Activated T-cell treated with anti-CD3 and anti-CD28 coated beads, Interleukin-2, amount 50 U/mL, for 24 hours (primary cell): ENCODE results near the gene FLACC1.
A peak's percentile ranks its signal among the peaks of the same experiment; 100 is the strongest.
"Not testable (repeated sequence)": the region's sequence is repeated elsewhere in the genome, so short reads cannot be mapped to it uniquely, and the experiment has no call there.

ENCODE experiments used
- DNase-seq: peaks from one replicate; pipeline ENCODE4 v3.0.0-alpha.2; 2020
- H3K27ac Mint-ChIP-seq: 2 replicates; pipeline ENCODE4 v1.8.0; 2020; ENCODE audit warnings: mild to moderate bottlenecking, mixed read lengths
- H3K27me3 Mint-ChIP-seq: 2 replicates; pipeline ENCODE4 v1.8.0; 2020; ENCODE audit warnings: mixed read lengths
- H3K36me3 Mint-ChIP-seq: 2 replicates; pipeline ENCODE4 v1.8.0; 2020; ENCODE audit warnings: low read depth, mixed read lengths
- H3K4me1 Mint-ChIP-seq: 2 replicates; pipeline ENCODE4 v1.8.0; 2020; ENCODE audit warnings: low read depth, mixed read lengths
- H3K4me3 Mint-ChIP-seq: 2 replicates; pipeline ENCODE4 v1.8.0; 2020; ENCODE audit warnings: mild to moderate bottlenecking, moderate library complexity, mixed read lengths
- H3K9me3 Mint-ChIP-seq: 2 replicates; pipeline ENCODE4 v1.8.0; 2020; ENCODE audit warnings: mixed read lengths

The FLACC1 gene, protein sequence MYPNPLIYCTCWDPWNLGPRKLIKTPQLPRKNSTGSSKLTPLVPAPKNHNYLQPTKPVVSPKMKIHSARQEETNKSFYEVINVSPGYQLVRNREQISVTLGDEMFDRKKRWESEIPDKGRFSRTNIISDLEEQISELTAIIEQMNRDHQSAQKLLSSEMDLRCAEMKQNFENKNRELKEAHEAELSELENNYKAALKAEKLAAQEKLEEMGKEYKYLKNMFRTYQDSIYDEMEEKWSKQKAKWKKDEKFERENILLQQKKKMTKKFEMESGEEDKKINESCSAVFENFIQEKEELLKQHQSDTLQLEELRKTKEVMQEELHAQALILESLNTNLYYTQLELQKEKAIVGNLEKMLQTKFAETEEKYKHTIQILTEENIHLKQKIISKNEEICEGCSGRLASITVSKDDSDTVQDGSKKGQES

DNA sequence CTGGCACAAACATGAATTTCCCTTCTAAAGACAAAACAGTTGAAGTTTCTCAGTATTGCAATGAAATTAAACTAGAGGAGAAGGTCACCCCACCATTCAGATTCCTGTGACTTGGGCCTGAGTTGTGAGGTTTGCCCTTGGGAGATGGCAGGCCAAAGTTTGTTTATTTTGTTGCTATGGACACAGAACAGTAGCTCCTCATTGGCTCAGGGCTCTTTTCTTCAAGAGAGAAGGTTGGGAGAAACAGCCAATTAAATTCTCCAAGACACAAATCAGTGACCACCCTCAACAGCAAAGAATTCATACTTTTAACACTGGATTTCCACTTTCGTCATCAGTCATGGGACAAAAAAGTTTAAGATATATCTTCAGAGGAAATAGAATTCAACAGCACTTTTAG, at the start of gene FLACC1:
Gene FLACC1, minus strand, starts transcription at position 125 of the 400 bp plus-strand sequence. CDS start 5,941 bp downstream, outside the sequence.
- peaks cover 19% of the 10 kb centered on the region for H3K36me3 Mint-ChIP-seq
- H3K27ac Mint-ChIP-seq = no peak within 1 kb of the TSS
- H3K4me1 Mint-ChIP-seq = peaks cover 26% of the 10 kb centered on the region
- no peaks in the 10 kb centered on the region for H3K9me3 Mint-ChIP-seq
- no peak for DNase-seq
- H3K4me3 Mint-ChIP-seq = no peak within 1 kb of the TSS
- H3K27me3 Mint-ChIP-seq = no peaks in the 10 kb centered on the region

DNA sequence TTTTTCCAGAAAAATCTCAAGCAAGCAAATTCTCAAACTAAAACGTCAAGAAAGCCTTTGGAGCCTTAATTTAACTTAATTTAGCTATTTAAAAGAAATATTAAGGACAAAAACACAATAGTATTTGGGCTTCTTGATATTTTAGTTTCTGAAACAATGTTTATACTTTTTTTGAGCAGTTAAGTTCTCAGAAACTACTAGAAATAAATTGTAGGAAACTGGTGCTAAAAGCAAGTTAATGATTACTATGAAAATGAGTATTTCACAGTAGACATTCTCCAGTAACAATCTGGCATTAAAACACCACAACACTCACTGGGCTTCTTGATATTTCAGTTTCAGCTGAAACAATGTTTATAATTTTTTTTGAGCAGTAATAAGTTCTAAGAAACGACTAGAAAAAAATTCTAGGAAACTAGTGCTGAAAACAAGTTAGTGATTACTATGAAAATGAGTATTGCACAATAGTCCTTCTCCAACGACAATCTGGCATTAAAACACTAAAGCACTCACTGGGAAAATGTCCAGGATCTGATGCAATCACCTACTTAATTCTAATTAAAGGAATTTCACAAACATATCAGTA, 49.0 kb upstream of the FLACC1 start:
- Mint-ChIP-seq H3K36me3 (peaks cover 42% of the 10 kb centered on the region), H3K27ac (peak overlapping the region; percentile 37), H3K4me3 (no peak overlapping the region), H3K4me1 (peaks cover 51% of the 10 kb centered on the region), H3K27me3 (no peaks in the 10 kb centered on the region), H3K9me3 (no peaks in the 10 kb centered on the region)
- DNase-seq = no peak

DNA sequence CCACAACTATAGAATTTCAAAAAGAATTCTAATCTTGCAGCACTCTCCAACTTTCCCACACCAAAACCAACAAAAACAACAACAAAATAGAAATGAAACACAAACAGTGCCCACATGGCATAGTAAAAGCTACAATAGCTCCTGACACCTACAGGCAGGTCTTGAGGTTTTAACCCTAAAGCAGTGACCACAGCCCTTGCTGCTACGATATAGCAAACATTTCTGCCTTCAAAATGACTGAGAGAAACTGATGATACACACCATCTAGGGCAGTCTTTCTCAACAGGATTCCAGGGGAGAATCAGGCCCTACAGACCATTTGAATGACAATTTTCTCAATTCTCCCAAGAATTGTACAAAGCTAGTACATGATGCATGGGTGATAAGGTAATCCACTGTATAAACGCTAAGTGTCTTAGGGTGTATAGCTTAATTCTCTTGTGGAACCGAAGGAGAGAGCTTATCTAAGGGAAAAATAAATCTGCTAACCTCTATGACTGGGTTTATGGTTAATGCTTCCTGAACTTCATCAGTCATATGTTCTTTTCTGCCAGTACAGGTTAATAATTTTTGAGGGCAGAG, 47.6 kb upstream of the FLACC1 start:
- peak overlapping the region; percentile 24 for H3K27ac Mint-ChIP-seq
- peaks cover 39% of the 10 kb centered on the region for H3K36me3 Mint-ChIP-seq
- peaks cover 47% of the 10 kb centered on the region for H3K4me1 Mint-ChIP-seq
- DNase-seq = no peak
- no peaks in the 10 kb centered on the region for H3K9me3 Mint-ChIP-seq
- H3K4me3 Mint-ChIP-seq = no peak overlapping the region
- no peaks in the 10 kb centered on the region for H3K27me3 Mint-ChIP-seq

DNA sequence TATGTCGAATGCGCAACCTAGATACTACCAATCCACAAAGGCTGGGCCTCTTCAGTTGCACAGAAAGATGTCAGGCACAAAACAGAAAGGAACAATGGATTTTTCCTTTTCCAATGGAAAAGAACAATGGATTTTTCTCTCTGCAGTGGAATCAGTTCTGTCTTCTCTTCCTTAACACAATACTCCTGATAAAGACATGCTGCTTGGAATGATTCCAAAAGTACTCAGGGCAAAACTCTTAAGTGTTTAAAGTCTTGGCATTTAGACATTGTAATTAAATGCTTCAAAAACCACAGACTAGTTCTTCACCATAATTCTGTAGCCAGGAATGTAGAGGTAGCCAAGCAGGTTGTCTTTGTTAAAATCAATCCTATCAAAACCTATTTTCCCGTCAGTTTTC, 46.7 kb upstream of the FLACC1 start:
- Mint-ChIP-seq H3K27me3 (no peaks in the 10 kb centered on the region), H3K4me3 (no peak overlapping the region), H3K9me3 (no peaks in the 10 kb centered on the region), H3K27ac (no peak overlapping the region), H3K4me1 (peaks cover 47% of the 10 kb centered on the region), H3K36me3 (peaks cover 47% of the 10 kb centered on the region)
- DNase-seq = no peak

DNA sequence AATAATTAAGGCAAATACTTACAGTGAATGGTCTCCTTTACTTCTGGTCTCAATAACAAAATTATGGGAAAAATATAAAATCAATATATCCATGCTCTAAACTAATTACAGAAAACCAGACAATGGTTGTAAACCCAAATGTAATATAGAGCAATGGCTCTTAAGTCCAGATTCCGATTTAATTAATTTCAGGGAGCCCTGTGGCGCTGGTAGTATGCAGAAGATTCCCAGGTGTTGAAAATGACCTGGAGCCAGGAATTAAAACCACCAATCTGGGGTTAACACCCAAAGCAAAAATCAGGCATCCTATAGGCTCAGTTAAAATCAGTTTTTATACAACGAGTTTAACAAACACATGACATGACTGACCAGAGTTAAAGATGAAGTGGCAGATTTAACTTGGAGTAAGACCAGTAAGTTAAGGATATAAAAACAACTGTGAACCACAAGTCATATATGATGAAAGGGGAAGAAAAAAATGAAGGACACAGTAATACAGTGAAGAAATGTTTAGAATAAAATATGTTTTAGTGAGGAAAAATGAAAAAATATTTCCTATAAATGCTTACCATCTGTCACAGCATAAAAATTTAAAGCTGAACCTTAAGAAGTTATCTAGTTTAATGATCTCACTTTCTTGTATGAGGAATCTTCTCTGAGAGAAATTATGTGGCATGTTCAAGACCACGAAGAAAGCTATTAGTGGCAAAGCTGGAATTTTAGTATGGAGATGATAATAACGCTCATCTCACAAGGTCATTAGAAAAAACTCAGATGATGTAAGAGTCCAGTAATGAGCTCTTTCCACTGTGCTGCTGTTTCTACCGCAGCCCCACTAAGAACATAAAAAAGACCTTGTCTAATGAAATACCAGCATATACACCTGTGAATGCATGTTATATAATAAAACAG, 45.8 kb upstream of the FLACC1 start:
- Mint-ChIP-seq H3K27me3 (no peaks in the 10 kb centered on the region), H3K4me1 (peaks cover 46% of the 10 kb centered on the region), H3K36me3 (peaks cover 56% of the 10 kb centered on the region), H3K9me3 (no peaks in the 10 kb centered on the region), H3K27ac (no peak overlapping the region), H3K4me3 (no peak overlapping the region)
- DNase-seq = no peak

DNA sequence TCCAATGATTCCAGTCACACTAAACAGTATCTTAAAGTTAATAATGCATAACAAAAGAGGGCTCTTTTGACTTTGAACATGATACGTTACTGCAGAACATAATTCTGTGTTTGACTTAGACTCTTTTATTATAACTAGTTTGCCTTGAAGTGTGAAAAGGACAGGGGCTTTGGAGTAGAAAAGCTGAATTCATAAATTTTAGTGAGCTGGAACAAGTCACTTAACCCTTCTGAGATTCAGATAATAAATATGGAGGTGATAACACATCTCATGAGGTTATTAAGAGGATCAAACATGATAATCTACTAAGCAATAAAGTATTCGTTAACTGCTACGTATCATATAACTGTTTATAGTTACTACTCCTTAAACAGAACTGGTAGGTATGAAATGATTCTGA, 44.7 kb upstream of the FLACC1 start:
- Mint-ChIP-seq H3K9me3 (no peaks in the 10 kb centered on the region), H3K27ac (no peak overlapping the region)

DNA sequence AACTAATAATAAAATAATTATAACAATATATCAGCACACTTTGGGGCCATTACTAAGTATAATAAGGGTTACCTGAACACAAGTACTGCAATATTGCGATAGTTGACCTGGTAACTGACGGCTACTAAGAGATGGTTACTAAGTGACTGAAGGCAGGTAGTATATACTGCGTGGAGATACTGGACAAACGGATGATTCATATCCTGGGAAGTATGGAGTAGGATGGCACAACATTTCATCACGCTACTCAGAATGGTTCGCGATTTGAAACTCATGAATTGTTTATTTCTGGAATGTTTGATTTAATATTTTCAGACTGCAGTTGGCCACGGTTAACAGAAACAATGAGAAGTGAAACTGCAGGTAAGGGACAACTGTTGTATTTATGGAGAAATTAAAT, 39.5 kb upstream of the FLACC1 start:
- peaks cover 6% of the 10 kb centered on the region for H3K4me1 Mint-ChIP-seq
- H3K4me3 Mint-ChIP-seq = no peak overlapping the region
- DNase-seq = no peak
- H3K36me3 Mint-ChIP-seq = peaks cover 74% of the 10 kb centered on the region
- H3K27ac Mint-ChIP-seq = no peak overlapping the region
- H3K27me3 Mint-ChIP-seq = no peaks in the 10 kb centered on the region
- no peaks in the 10 kb centered on the region for H3K9me3 Mint-ChIP-seq

More for the DNA sequence above, 44.7 kb upstream of the FLACC1 start:
- H3K36me3 Mint-ChIP-seq = peaks cover 61% of the 10 kb centered on the region
- no peak for DNase-seq
- no peaks in the 10 kb centered on the region for H3K27me3 Mint-ChIP-seq
- peaks cover 40% of the 10 kb centered on the region for H3K4me1 Mint-ChIP-seq
- H3K4me3 Mint-ChIP-seq = no peak overlapping the region

DNA sequence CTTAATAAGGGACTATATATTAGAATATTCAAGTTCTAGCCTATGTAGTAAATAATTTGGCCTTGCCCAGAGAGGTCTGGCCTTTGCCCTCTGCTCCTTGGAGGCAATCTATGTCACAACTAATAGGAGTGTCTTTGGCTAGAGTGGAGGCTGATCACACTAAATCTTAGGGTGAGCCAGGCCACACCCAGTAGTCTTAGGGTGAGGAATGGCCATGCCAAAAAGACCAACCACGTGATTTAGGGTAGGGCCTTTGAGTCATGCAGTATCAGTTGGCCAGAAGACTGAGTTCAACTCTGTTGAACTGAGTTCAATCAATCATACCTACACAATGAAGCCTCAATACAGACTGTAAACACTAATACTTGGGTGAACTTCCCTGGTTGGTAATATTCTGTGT, 26.0 kb upstream of the FLACC1 start:
- peaks cover 80% of the 10 kb centered on the region for H3K36me3 Mint-ChIP-seq
- no peaks in the 10 kb centered on the region for H3K9me3 Mint-ChIP-seq
- peaks cover 4% of the 10 kb centered on the region for H3K4me1 Mint-ChIP-seq
- H3K4me3 Mint-ChIP-seq = no peak overlapping the region
- no peak for DNase-seq
- H3K27me3 Mint-ChIP-seq = no peaks in the 10 kb centered on the region
- no peak overlapping the region for H3K27ac Mint-ChIP-seq

DNA sequence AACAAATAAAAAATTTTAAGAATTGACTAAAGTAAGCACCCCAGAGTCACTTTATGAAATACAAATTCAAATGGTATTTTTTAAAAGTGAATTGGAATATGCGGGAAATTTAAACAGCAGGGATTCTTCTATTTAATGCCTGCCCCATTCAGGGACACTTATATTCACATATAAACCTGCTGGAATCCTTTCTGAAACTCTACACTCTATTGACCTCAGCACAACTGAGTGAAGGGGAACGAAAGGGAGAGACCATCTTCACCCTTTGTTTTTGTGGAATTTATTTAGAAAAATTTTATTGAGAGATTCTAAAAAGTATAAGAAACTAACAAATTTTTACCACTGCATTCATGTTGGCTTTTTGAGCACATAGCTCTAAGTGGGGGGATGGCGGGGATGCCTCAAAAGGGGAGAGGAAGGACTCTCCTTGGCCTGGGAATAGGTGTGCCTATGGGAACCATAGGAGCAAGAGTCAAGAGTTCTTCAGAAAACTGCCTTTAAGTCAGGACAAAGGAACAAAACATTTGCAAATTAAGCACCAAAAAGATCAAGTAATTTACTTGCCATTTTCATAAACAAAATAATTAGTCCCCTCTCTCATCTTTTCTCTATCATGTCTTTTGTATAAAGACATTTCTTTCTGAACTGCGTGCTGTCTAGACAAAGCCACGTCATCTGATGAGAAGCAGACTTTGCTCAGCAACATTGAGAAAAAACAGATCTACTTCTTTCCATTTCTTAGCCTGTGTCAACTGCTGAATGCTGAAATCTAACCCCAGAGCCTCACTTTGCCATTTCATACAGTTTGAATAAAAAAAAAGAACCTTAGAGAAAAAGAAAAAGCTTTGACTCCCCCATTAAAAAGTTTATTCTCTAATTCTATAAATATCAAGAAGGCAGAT, 21.6 kb upstream of the FLACC1 start:
- peaks cover 71% of the 10 kb centered on the region for H3K36me3 Mint-ChIP-seq

DNA sequence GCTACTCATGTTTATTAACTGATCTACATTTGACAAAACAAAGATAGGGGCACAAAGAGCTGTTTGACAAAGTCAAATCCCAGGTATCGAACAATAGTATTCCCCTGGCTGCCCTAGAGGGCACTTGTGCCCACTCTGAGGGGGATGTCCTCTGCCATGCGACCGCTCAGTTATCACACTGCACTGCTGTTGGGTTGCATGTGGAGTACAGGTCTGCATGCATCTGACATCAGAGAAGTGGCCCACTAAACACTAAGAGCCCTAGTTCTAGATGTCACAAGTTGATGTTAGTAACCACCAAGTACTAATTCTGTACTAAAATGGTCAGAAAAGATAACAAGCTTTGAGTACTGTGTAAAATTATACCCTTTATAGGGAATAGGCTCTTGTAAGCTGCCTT, 20.1 kb upstream of the FLACC1 start:
- H3K4me1 Mint-ChIP-seq = no peaks in the 10 kb centered on the region
- DNase-seq = no peak
- no peak overlapping the region for H3K4me3 Mint-ChIP-seq
- no peak overlapping the region for H3K27ac Mint-ChIP-seq
- H3K9me3 Mint-ChIP-seq = no peaks in the 10 kb centered on the region
- H3K36me3 Mint-ChIP-seq = peaks cover 67% of the 10 kb centered on the region
- no peaks in the 10 kb centered on the region for H3K27me3 Mint-ChIP-seq

More for the DNA sequence above, 21.6 kb upstream of the FLACC1 start:
- no peaks in the 10 kb centered on the region for H3K4me1 Mint-ChIP-seq
- no peak overlapping the region for H3K27ac Mint-ChIP-seq
- H3K27me3 Mint-ChIP-seq = no peaks in the 10 kb centered on the region
- no peak for DNase-seq
- no peak overlapping the region for H3K4me3 Mint-ChIP-seq
- H3K9me3 Mint-ChIP-seq = no peaks in the 10 kb centered on the region

DNA sequence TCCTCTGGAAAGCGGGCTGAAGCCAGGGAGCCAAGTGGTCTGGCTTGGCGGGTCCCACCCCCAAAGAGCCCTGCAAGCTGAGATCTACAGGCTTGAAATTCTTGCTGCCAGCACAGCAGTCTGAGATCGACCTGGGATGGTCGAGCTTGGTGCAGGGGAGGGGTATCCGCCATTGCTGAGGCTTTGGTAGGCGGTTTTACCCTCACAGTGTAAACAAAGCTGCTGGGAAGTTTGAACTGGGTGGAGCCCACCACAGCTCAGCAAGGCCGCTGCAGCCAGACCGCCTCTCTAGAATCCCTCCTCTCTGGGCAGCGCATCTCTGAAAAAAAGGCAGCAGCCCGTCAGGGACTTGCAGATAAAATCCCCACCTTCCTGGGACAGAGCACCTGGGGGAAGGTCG, 12.6 kb upstream of the FLACC1 start:
- Mint-ChIP-seq H3K27me3 (no peaks in the 10 kb centered on the region), H3K36me3 (peaks cover 69% of the 10 kb centered on the region), H3K27ac (no peak overlapping the region), H3K9me3 (peaks cover 13% of the 10 kb centered on the region), H3K4me3 (no peak overlapping the region), H3K4me1 (no peaks in the 10 kb centered on the region)
- no peak for DNase-seq

DNA sequence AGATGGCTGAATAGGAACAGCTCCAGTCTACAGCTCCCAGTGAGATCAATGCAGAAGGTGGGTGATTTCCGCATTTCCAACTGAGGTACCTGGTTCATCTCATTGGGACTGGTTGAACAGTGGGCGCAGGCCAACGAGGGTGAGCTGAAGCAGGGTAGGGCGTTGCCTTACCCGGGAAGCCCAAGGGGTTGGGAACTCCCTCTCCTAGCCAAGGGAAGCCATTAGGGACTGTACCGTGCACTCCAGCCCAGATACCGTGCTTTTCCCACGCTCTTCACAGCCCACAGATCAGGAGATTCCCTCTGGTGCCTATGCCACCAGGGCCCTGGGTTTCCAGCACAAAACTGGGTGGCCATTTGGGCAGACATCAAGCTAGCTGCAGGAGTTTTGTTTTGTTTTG, 12.2 kb upstream of the FLACC1 start:
- not testable (repeated sequence) for H3K27me3 Mint-ChIP-seq, H3K4me3 Mint-ChIP-seq, DNase-seq, H3K4me1 Mint-ChIP-seq, H3K27ac Mint-ChIP-seq
- H3K9me3 Mint-ChIP-seq = peaks cover 13% of the 10 kb centered on the region
- peaks cover 65% of the 10 kb centered on the region for H3K36me3 Mint-ChIP-seq

DNA sequence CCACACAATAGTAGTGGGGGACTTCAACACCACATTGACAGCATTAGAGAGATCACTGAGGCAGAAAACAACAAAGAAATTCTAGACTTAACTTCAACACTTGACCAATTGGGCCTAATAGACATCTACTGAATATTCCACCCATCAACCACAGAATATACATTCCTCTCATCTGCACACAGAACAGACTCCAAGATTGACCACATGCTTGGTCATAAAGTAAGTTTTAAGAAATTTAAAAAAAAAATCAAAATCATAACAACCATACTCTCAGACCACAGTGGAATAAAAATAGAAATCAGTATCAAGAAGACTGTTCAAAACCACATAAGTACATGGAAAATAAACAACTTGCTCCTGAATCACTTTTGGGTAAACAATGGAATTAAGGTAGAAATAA, 9.0 kb upstream of the FLACC1 start:
- H3K9me3 Mint-ChIP-seq = peaks cover 13% of the 10 kb centered on the region
- no peak overlapping the region for H3K4me3 Mint-ChIP-seq
- peaks cover 23% of the 10 kb centered on the region for H3K4me1 Mint-ChIP-seq
- DNase-seq = no peak
- no peaks in the 10 kb centered on the region for H3K27me3 Mint-ChIP-seq
- no peak overlapping the region for H3K27ac Mint-ChIP-seq
- peaks cover 56% of the 10 kb centered on the region for H3K36me3 Mint-ChIP-seq
